ENCODE results near the gene KMO. TPM values are rescaled to one million over a fixed set of nuclear protein-coding genes. Genes with fewer than 3 reads are reported as not detected.

The KMO gene
- total RNA-seq, 1 donor from 2014 or later: not detected

DNA sequence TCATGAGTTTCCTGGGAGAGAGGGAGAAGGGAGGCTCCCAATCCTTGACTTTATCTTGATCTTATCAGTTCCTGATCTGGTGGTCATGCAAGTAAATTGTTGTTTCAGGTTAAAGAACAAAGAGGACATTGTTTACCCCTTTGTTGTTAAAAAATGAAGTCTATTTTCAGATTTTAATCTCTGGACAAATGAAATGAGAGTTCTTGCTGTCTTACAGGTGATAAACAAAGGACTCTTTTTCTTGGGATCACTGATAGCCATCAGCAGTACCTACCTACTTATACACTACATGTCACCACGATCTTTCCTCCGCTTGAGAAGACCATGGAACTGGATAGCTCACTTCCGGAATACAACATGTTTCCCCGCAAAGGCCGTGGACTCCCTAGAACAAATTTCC lies 59.6 kb downstream of the KMO start:
- H3K9me3 Mint-ChIP-seq: no peaks in the 10 kb centered on the region

GRCh38 chr1:241592273-241592958 lies 60.2 kb downstream of the KMO start:
- no peaks in the 10 kb centered on the region for H3K9me3 ChIP-seq (ENCODE audit: low read depth)
- Mint-ChIP-seq H3K27me3 (ENCODE audit: insufficient read depth, low read depth) (peaks cover 2% of the 10 kb centered on the region), H3K36me3 (peaks cover 17% of the 10 kb centered on the region), H3K27ac (peak overlapping the region; percentile 13), H3K4me1 (no peaks in the 10 kb centered on the region), H3K4me3 (no peak overlapping the region), H3K9me3 (no peaks in the 10 kb centered on the region)
- H3K27ac ChIP-seq: no peak overlapping the region
- H3F3A ChIP-seq (ENCODE audit: low read depth): no peaks in the 10 kb centered on the region
- no peak overlapping the region for H3K9ac ChIP-seq
- H3K79me2 ChIP-seq (ENCODE audit: low read depth): no peaks in the 10 kb centered on the region
- H4K20me1 ChIP-seq (ENCODE audit: low read depth): no peaks in the 10 kb centered on the region
- TF ChIP-seq EZH2 (IDR thresholded peaks at IDR 0.05): no peak
- no peak for TF ChIP-seq EZH2phosphoT487 (IDR thresholded peaks at IDR 0.05)
- TF ChIP-seq, protein P1, sequence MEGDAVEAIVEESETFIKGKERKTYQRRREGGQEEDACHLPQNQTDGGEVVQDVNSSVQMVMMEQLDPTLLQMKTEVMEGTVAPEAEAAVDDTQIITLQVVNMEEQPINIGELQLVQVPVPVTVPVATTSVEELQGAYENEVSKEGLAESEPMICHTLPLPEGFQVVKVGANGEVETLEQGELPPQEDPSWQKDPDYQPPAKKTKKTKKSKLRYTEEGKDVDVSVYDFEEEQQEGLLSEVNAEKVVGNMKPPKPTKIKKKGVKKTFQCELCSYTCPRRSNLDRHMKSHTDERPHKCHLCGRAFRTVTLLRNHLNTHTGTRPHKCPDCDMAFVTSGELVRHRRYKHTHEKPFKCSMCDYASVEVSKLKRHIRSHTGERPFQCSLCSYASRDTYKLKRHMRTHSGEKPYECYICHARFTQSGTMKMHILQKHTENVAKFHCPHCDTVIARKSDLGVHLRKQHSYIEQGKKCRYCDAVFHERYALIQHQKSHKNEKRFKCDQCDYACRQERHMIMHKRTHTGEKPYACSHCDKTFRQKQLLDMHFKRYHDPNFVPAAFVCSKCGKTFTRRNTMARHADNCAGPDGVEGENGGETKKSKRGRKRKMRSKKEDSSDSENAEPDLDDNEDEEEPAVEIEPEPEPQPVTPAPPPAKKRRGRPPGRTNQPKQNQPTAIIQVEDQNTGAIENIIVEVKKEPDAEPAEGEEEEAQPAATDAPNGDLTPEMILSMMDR (IDR thresholded peaks at IDR 0.05): no peak
- H3K36me3 ChIP-seq: no peaks in the 10 kb centered on the region
- H3K4me2 ChIP-seq: no peak overlapping the region
- no peak overlapping the region for H2AFZ ChIP-seq (replicated peaks)
- DNase-seq (ENCODE audit: low spot score): no peak
- H3K4me1 ChIP-seq: no peaks in the 10 kb centered on the region
- H3K27me3 ChIP-seq: no peaks in the 10 kb centered on the region
- H3K4me3 ChIP-seq: no peak overlapping the region

More for the DNA sequence above, 59.6 kb downstream of the KMO start:
- Histone ChIP-seq H3K4me2 (no peak overlapping the region), H3K79me2 (ENCODE audit: low read depth) (no peaks in the 10 kb centered on the region), H2AFZ (replicated peaks) (no peak overlapping the region), H3K27ac (no peak overlapping the region), H3K9me3 (ENCODE audit: low read depth) (no peaks in the 10 kb centered on the region), H4K20me1 (ENCODE audit: low read depth) (no peaks in the 10 kb centered on the region), H3K27me3 (no peaks in the 10 kb centered on the region), H3K9ac (no peak overlapping the region), H3K4me1 (no peaks in the 10 kb centered on the region), H3K4me3 (no peak overlapping the region), H3K36me3 (no peaks in the 10 kb centered on the region), H3F3A (ENCODE audit: low read depth) (no peaks in the 10 kb centered on the region)
- peaks cover 17% of the 10 kb centered on the region for H3K36me3 Mint-ChIP-seq
- TF ChIP-seq EZH2 (IDR thresholded peaks at IDR 0.05) (no peak), EZH2phosphoT487 (IDR thresholded peaks at IDR 0.05) (no peak)
- TF ChIP-seq, protein P1 (IDR thresholded peaks at IDR 0.05): no peak
- peaks cover 2% of the 10 kb centered on the region for H3K27me3 Mint-ChIP-seq (ENCODE audit: insufficient read depth, low read depth)
- H3K4me1 Mint-ChIP-seq: no peaks in the 10 kb centered on the region
- no peak overlapping the region for H3K27ac Mint-ChIP-seq
- DNase-seq (ENCODE audit: low spot score): no peak
- H3K4me3 Mint-ChIP-seq: no peak overlapping the region

GRCh38 chr1:241593186-241593585 lies 61.0 kb downstream of the KMO start:
- DNase-seq (ENCODE audit: low spot score): no peak
- H3F3A ChIP-seq (ENCODE audit: low read depth): no peaks in the 10 kb centered on the region
- Mint-ChIP-seq H3K27me3 (ENCODE audit: insufficient read depth, low read depth) (peaks cover 2% of the 10 kb centered on the region), H3K4me3 (no peak overlapping the region), H3K36me3 (peaks cover 21% of the 10 kb centered on the region), H3K9me3 (no peaks in the 10 kb centered on the region), H3K27ac (no peak overlapping the region), H3K4me1 (no peaks in the 10 kb centered on the region)
- H3K4me3 ChIP-seq: no peak overlapping the region
- no peaks in the 10 kb centered on the region for H3K4me1 ChIP-seq
- no peaks in the 10 kb centered on the region for H3K79me2 ChIP-seq (ENCODE audit: low read depth)
- no peaks in the 10 kb centered on the region for H3K36me3 ChIP-seq
- no peaks in the 10 kb centered on the region for H4K20me1 ChIP-seq (ENCODE audit: low read depth)
- no peak overlapping the region for H2AFZ ChIP-seq (replicated peaks)
- H3K9ac ChIP-seq: no peak overlapping the region
- TF ChIP-seq EZH2 (IDR thresholded peaks at IDR 0.05) (no peak), EZH2phosphoT487 (IDR thresholded peaks at IDR 0.05) (no peak)
- TF ChIP-seq, protein P1 (IDR thresholded peaks at IDR 0.05): no peak
- no peak overlapping the region for H3K27ac ChIP-seq
- H3K4me2 ChIP-seq: no peak overlapping the region
- no peaks in the 10 kb centered on the region for H3K27me3 ChIP-seq
- no peaks in the 10 kb centered on the region for H3K9me3 ChIP-seq (ENCODE audit: low read depth)

Data from neural progenitor cell (in vitro differentiated cells).